ENCODE measurements around the gene PDE4B.
A peak's percentile ranks its signal among the peaks of the same experiment; 100 is the strongest.

PDE4B gene

GRCh38 chr1:65792669-65793358 is at the start of gene PDE4B:
Gene PDE4B, plus strand, starts transcription at chr1:65792895.
- DNase-seq = no peak

GRCh38 chr1:65744731-65745130 is 48.0 kb upstream of the PDE4B start:
- no peak for DNase-seq

- no peak for DNase-seq
These were observed 40.7 kb upstream of the PDE4B start for GRCh38 chr1:65751961-65752360.

- no peak for DNase-seq
These were observed 36.1 kb upstream of the PDE4B start for GRCh38 chr1:65756616-65757015.

- DNase-seq = no peak
These were observed 35.2 kb upstream of the PDE4B start for GRCh38 chr1:65757531-65757930.

- no peak for DNase-seq
These were observed 34.6 kb upstream of the PDE4B start for GRCh38 chr1:65758128-65758527.

GRCh38 chr1:65759516-65759915 is 33.2 kb upstream of the PDE4B start:
- no peak for DNase-seq

- no peak for DNase-seq
These were observed 30.4 kb upstream of the PDE4B start for GRCh38 chr1:65762081-65762862.

GRCh38 chr1:65764052-65764451 is 28.6 kb upstream of the PDE4B start:
- DNase-seq = no peak

GRCh38 chr1:65765631-65766030 is 27.1 kb upstream of the PDE4B start:
- no peak for DNase-seq

- DNase-seq = no peak
These were observed 23.1 kb upstream of the PDE4B start for GRCh38 chr1:65769636-65770035.

- DNase-seq = no peak
These were observed 20.1 kb upstream of the PDE4B start for GRCh38 chr1:65772607-65773006.

GRCh38 chr1:65773391-65774123 is 19.1 kb upstream of the PDE4B start:
- DNase-seq = no peak

- DNase-seq = no peak
These were observed 3.9 kb upstream of the PDE4B start for GRCh38 chr1:65788762-65789161.

GRCh38 chr1:65791396-65791795 is 1.3 kb upstream of the PDE4B start:
- DNase-seq = no peak

GRCh38 chr1:65791801-65792668 is 660 bp upstream of the PDE4B start:
- no peak for DNase-seq

GRCh38 chr1:65793359-65793732 is 651 bp downstream of the PDE4B start:
- no peak for DNase-seq

GRCh38 chr1:65795311-65795710 is 2.6 kb downstream of the PDE4B start:
- DNase-seq = no peak

- no peak for DNase-seq
These were observed 6.9 kb downstream of the PDE4B start for GRCh38 chr1:65799601-65800000.

GRCh38 chr1:65804584-65804983 is 11.9 kb downstream of the PDE4B start:
- DNase-seq = no peak

GRCh38 chr1:65812065-65812464 is 19.4 kb downstream of the PDE4B start:
- DNase-seq = peak; percentile 42

- DNase-seq = no peak
These were observed 21.3 kb downstream of the PDE4B start for GRCh38 chr1:65813956-65814355.

GRCh38 chr1:65814752-65815151 is 22.1 kb downstream of the PDE4B start:
- DNase-seq = no peak

Measured in activated naive CD4-positive, alpha-beta T cell treated with anti-CD3 and anti-CD28 coated beads, Interleukin-2, amount 50 U/mL, for 16 hours (primary cell).